PC-9 (cell line): ENCODE measurements around the gene MAP3K8. TPM values are rescaled to one million over a fixed set of nuclear protein-coding genes. Genes with fewer than 3 reads are reported as not detected.
A peak's percentile ranks its signal among the peaks of the same experiment; 100 is the strongest.

Experiments
- BruUV-seq: library from RNA; stranded (reverse); fragments of 400-500 nt; replicated peaks from 2 replicates; lab custom pipeline; 2021; lab: Mats Ljungman, UMichigan
- CTCF ChIA-PET: fragments of 300-600 bp; sonication (Branson Sonifier 250); formaldehyde crosslinking; loops from one replicate; lab custom pipeline; 2022; ENCODE audit warnings: antibody characterized with exemption; lab: Charles Lee
- POLR2A ChIA-PET: fragments of 300-600 bp; sonication (Branson Sonifier 250); formaldehyde crosslinking; loops from one replicate; lab custom pipeline; 2022; ENCODE audit warnings: antibody characterized with exemption; ENCODE audit not compliant: unreplicated experiment; lab: Charles Lee
- DNase-seq, 2 experiments: peaks; one replicate each; pipeline versions ENCODE4 v3.0.0 to v3.0.0-alpha.2; 2015 to 2022; ENCODE audit warnings: mixed read lengths in 1 of 2
- H2AFZ ChIP-seq: fragments of 200-600 bp; sonication (generic); 2 replicates; pipeline ENCODE4 v1.8.1; 2017; ENCODE audit warnings: antibody characterized with exemption
- H3F3A ChIP-seq: fragments of 200-600 bp; sonication (generic); 2 replicates; pipeline ENCODE4 v1.8.1; 2017; ENCODE audit warnings: antibody characterized with exemption, mild to moderate bottlenecking, low read depth; ENCODE audit not compliant: insufficient read depth
- H3K27ac ChIP-seq: fragments of 200-600 bp; sonication (generic); 2 replicates; pipeline ENCODE4 v1.6.1; 2016; ENCODE audit warnings: mixed run types
- H3K27me3 ChIP-seq: fragments of 200-600 bp; sonication (generic); 2 replicates; pipeline ENCODE4 v1.6.1; 2016; ENCODE audit warnings: low read depth, mixed run types; ENCODE audit not compliant: insufficient read depth
- H3K36me3 ChIP-seq: fragments of 200-600 bp; sonication (generic); 2 replicates; pipeline ENCODE4 v1.6.1; 2016; ENCODE audit warnings: low read depth, mixed run types
- H3K4me1 ChIP-seq: fragments of 200-600 bp; sonication (generic); replicated peaks from 2 replicates; pipeline ENCODE4 v1.6.1; 2016; ENCODE audit warnings: mixed run types; ENCODE audit not compliant: insufficient read depth
- H3K4me2 ChIP-seq: fragments of 200-600 bp; sonication (generic); 2 replicates; pipeline ENCODE4 v1.6.1; 2017; ENCODE audit warnings: mixed run types
- H3K4me3 ChIP-seq: fragments of 200-600 bp; sonication (generic); 2 replicates; pipeline ENCODE4 v1.6.1; 2016; ENCODE audit warnings: mixed run types
- H3K79me2 ChIP-seq: fragments of 200-600 bp; sonication (generic); 2 replicates; pipeline ENCODE4 v1.6.1; 2017; ENCODE audit warnings: low read depth, mixed run types
- H3K9me2 ChIP-seq: fragments of 200-600 bp; sonication (generic); 2 replicates; pipeline ENCODE4 v1.8.1; 2017; ENCODE audit warnings: mild to moderate bottlenecking; ENCODE audit not compliant: insufficient read depth
- H3K9me3 ChIP-seq: fragments of 200-600 bp; sonication (generic); 2 replicates; pipeline ENCODE4 v1.8.1; 2016; ENCODE audit warnings: low read depth; ENCODE audit not compliant: insufficient read depth
- H4K20me1 ChIP-seq: fragments of 200-600 bp; sonication (generic); 2 replicates; pipeline ENCODE4 v1.8.1; 2017; ENCODE audit not compliant: insufficient read depth
- EZH2 ChIP-seq: fragments of 200-600 bp; sonication (generic); IDR thresholded peaks from 2 replicates; pipeline ENCODE4 v1.8.0; 2017; ENCODE audit warnings: antibody characterized with exemption, low read depth
- intact Hi-C: fragments of 100-400 bp; cut with micrococcal nuclease; formaldehyde crosslinking; loops from one replicate; pipeline ENCODE4 v1.10.0; 2022; ENCODE audit not compliant: unreplicated experiment
- total RNA-seq: library from RNA; stranded (reverse); gene quantifications from 2 replicates; pipeline ENCODE4 v1.2.3, GENCODE V29; 2021

The MAP3K8 gene
- total RNA-seq, 1 experiment from 2014 or later = 14.3 TPM

GRCh38 chr10:30510932-30511700 lies 77.1 kb downstream of the MAP3K8 start:
- H2AFZ ChIP-seq = no peak overlapping the region

More at GRCh38 chr10:30510932-30511700, 77.1 kb downstream of the MAP3K8 start:
- Histone ChIP-seq H3K9me3 (no peaks in the 10 kb centered on the region), H3F3A (peaks cover 3% of the 10 kb centered on the region; the same call in 1 of the 2 replicates), H3K4me3 (no peak overlapping the region), H3K27me3 (no peaks in the 10 kb centered on the region), H3K27ac (no peak overlapping the region), H4K20me1 (no peaks in the 10 kb centered on the region), H3K4me1 (peaks cover 11% of the 10 kb centered on the region), H3K36me3 (no peaks in the 10 kb centered on the region), H3K79me2 (no peaks in the 10 kb centered on the region), H3K9me2 (no peaks in the 10 kb centered on the region), H3K4me2 (peak overlapping the region; percentile 21; the same call in 1 of the 2 replicates)
- intact Hi-C loops = no loop called here
- TF ChIP-seq EZH2 = no peak
- POLR2A ChIA-PET = interaction anchor here (0.7 kb wide), 1 partner anchor 78 kb away, joined by 5 read pairs; no protein-coding TSS in a partner anchor
- BruUV-seq = no TSS peak
- CTCF ChIA-PET = no interaction called here
- no peak for DNase-seq

Other genes with a start within 250 kb of the MAP3K8 start
- 18.5 and 23.2 TPM in 2 replicates for gene MTPAP, start 84.9 kb upstream of the MAP3K8 start, total RNA-seq
- gene LYZL2, start 195.6 kb downstream of the MAP3K8 start, total RNA-seq = not detected in 2 replicates